Sigmoid colon (tissue), 4 donors: ENCODE data around the gene TUBA3C.

Source experiments
- EP300 ChIP-seq, 4 donors: sonication (generic); formaldehyde crosslinking; IDR thresholded peaks; one replicate each; pipeline ENCODE4 v1.6.1; 2017; ENCODE audit warnings: antibody characterized with exemption in 4 of 4
- POLR2A ChIP-seq, 2 donors: fragments of 450-650 bp; IDR thresholded peaks; one replicate each; pipeline ENCODE4 v1.6.1; 2016; ENCODE audit warnings: antibody characterized with exemption in 2 of 2, mild to moderate bottlenecking in 2 of 2, moderate library complexity in 2 of 2
- POLR2AphosphoS5 ChIP-seq, 4 donors: sonication (generic); formaldehyde crosslinking; IDR thresholded peaks; one replicate each; pipeline ENCODE4 v1.6.1; 2017; ENCODE audit warnings: antibody characterized with exemption in 4 of 4
- TF ChIP-seq, protein P1 (sequence below), 4 experiments: fragments of 450-650 bp in 3 of 4; fragments of 200-600 bp in 1 of 4; IDR thresholded peaks; one replicate each; pipeline ENCODE4 v1.5.1; 2016 to 2019; ENCODE audit warnings: antibody characterized with exemption in 4 of 4, mild to moderate bottlenecking in 3 of 4, moderate library complexity in 2 of 4

- TF ChIP-seq, protein P1, sequence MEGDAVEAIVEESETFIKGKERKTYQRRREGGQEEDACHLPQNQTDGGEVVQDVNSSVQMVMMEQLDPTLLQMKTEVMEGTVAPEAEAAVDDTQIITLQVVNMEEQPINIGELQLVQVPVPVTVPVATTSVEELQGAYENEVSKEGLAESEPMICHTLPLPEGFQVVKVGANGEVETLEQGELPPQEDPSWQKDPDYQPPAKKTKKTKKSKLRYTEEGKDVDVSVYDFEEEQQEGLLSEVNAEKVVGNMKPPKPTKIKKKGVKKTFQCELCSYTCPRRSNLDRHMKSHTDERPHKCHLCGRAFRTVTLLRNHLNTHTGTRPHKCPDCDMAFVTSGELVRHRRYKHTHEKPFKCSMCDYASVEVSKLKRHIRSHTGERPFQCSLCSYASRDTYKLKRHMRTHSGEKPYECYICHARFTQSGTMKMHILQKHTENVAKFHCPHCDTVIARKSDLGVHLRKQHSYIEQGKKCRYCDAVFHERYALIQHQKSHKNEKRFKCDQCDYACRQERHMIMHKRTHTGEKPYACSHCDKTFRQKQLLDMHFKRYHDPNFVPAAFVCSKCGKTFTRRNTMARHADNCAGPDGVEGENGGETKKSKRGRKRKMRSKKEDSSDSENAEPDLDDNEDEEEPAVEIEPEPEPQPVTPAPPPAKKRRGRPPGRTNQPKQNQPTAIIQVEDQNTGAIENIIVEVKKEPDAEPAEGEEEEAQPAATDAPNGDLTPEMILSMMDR (IDR thresholded peaks at IDR 0.05): no peak
- no peak for TF ChIP-seq POLR2A (IDR thresholded peaks at IDR 0.05)
- TF ChIP-seq EP300 (IDR thresholded peaks at IDR 0.05): no peak
- no peak for TF ChIP-seq POLR2AphosphoS5 (IDR thresholded peaks at IDR 0.05)
These were observed 912 bp upstream of the TUBA3C start for GRCh38 chr13:19182536-19182935.
